Measurements from ENCODE around the gene KIF26B.

The KIF26B gene

GRCh38 chr1:245245021-245245667, 90.4 kb downstream of the KIF26B start:
- no peak for DNase-seq

DNA sequence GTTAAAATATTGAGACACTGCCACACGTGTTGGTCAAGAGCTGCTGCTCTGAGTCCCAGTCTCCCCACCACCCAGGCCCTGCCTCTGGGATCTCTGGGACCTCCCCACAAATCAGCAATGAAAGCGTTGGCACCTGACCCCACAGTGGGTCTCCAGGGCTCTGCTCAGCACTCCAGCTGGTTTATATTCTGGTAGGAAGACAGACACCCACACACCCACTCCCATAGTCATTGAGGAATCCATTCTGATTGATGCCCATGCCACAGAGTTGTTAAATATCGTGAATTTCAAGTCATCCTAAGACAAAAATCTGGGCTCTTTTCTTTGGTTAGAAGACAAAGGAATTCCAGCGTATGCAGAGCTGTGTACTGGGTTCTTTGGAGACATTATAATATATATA, 91.6 kb downstream of the KIF26B start:
- no peak for DNase-seq

DNA sequence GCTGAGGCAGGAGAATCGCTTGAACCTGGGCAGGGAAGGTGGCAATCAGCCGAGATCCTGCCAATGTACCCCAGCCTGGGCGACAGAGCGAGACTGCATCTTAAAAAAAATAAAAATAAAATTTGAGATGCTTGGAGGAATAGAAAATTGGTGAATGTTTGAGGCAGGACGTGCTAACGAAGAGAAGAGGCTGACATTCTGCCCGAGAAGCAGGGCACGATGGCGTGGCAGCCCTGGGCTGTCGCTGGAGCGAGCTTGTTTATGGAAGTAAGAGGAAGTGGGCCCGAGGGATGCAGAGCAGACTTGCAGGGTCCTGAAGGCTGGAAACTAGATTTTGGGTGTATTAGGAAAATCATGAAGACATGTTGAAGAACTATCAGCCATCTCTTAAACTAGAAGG, 92.6 kb downstream of the KIF26B start:
- DNase-seq = no peak

GRCh38 chr1:245247801-245248200, 93.0 kb downstream of the KIF26B start:
- no peak for DNase-seq

GRCh38 chr1:245248231-245248731, 93.5 kb downstream of the KIF26B start:
- DNase-seq = no peak

DNA sequence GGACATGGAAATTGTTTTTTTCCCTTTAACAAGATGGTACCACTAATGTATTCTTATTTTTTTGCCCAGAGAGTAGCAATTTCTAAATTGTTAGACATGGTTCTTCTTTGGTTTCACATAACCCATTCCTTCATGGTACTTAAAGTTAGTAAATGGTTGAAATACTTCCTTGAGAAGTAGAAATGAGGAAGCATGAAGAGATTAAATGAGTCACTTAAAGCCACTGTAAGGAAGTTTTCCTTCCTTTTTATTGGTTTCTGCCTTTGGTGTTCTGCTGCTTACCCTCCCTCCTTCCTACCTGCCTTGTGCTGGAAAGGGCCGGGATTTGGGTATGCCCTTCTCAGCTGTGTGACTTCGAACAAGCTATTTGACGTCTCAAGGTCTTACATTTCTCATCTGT, 101.0 kb downstream of the KIF26B start:
- DNase-seq = no peak

DNA sequence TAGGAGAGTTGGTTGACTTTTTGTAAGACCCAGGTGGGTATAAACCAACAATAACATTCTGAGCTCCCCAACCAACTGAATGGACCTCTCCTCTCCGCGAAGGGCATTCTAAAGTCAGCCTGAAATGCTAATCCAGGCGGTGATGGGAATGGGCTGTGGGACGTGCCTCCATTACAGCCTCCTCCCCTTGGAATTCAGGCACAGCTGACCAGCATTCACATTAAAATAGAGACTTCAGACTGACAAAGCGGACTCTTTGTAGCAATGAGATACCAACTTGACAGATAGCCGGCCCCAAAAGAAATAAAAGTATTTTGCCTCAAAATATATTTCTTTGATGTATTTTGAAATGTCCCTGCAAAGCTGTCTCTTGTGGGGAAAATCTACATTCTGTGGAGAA, 101.7 kb downstream of the KIF26B start:
- no peak for DNase-seq

DNA sequence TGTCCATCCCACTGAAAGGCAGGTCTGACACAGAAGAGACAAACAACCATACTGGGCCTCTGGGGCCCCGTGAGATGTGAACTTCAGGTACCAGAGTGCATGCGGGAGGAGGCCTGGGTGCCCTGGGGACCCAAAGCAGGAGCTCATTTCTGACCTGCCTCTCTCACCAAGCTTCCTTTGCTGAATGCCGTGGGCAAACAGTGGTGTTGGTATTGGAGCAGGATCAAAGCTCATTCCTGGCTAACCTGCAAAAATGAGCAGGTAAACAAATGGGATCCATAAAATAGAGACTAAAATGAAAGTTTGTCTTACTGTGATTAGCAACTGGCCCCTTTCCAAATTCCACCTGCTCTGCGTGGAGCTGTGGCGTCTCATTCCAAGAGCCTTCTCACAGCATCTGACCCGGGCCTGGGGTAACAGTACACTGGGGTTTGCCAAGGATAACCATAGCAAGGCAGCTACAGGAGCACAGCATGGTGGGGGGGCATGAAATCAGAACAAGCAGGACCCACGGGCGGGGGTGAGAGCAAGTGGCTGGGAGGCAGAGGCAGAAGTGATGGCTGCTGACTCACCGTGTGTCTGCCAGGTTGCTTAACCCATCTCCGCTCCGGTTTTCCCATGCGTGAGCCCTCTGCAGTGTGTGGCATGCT, 103.6 kb downstream of the KIF26B start:
- DNase-seq = no peak

DNA sequence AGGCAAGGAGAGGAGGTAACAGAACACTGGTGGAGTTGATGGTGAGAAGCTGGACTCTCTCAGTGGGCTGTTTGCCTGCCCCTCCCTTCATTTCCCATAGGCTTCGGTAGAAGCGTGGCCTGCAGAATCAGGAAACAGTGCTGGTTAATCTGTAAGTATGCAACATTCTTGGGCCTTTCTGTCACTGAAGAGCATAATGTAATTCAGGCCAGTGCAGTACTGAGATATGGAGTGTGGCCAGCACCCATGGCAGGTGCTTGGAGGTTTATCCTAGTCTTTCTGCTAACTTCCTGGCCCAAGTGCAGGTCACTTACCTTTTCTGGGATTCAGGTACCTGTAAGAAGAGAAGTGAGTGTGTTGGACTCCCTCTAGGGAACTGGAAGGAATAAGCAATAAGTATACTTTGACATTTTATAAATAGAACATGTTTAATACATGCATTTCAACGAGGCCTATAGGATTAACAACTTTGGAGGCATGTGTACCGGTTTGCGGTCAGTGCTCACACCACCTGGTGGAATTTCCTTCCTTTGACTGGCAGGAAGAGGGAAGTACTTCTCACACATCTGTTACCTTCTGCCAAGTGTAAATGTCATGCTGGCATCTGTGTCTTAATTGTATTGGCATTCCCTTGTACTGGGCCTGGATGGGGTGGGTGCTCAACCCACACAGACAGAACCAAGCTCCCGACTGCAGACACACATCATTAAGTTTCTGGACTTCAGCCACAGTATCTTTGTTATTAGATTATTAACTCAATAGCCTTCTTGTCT, 105.5 kb downstream of the KIF26B start:
- DNase-seq = no peak

- no peak for DNase-seq
These were observed 106.1 kb downstream of the KIF26B start for GRCh38 chr1:245260883-245261282.

GRCh38 chr1:245261786-245262185, 107.0 kb downstream of the KIF26B start:
- no peak for DNase-seq

GRCh38 chr1:245263529-245264095, 108.8 kb downstream of the KIF26B start:
- DNase-seq = no peak

DNA sequence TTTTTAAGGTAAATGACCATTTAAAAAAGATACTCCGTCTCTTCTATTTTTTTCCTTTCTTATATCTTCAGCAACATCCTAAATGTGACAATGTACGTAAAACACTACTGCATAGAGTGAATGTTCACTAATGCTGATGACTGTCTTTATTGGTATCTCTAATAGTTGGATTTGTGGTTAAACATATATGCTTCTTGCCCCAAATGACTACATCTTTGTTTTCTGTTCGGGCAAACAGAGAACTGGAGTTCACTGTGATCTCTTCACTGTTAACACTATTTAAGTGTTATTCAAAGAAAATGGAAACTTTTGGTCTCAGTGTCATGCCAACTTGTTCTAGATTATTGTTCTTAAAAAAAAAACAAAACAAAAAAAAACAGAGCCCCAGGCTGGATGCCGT, 109.4 kb downstream of the KIF26B start:
- DNase-seq = no peak

- no peak for DNase-seq
These were observed 111.3 kb downstream of the KIF26B start for GRCh38 chr1:245266105-245266504.

- DNase-seq = no peak
These were observed 115.3 kb downstream of the KIF26B start for GRCh38 chr1:245270063-245270462.

- DNase-seq = no peak
These were observed 116.2 kb downstream of the KIF26B start for GRCh38 chr1:245270972-245271371.

GRCh38 chr1:245272676-245273075, 117.9 kb downstream of the KIF26B start:
- DNase-seq = no peak

DNA sequence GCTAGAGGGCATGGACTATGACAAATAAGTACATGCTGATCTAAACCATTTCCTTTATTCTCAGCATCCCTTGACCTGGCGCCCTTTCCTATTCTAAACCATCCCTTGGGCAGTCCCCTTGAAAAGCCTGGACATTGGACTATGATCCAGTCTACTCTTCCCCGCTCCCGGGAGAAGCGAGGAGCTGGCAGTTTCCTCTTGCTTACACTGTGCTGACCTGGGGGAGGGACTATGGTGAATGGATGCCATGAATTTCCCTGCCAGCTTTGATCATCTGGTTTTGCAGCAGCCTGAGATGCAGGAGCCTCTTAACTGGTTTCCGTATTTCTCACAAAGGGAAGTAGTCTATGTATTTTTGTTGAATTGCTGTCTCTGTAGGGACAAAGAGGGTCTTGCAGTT, 121.7 kb downstream of the KIF26B start:
- no peak for DNase-seq

GRCh38 chr1:245277276-245277675, 122.5 kb downstream of the KIF26B start:
- no peak for DNase-seq

DNA sequence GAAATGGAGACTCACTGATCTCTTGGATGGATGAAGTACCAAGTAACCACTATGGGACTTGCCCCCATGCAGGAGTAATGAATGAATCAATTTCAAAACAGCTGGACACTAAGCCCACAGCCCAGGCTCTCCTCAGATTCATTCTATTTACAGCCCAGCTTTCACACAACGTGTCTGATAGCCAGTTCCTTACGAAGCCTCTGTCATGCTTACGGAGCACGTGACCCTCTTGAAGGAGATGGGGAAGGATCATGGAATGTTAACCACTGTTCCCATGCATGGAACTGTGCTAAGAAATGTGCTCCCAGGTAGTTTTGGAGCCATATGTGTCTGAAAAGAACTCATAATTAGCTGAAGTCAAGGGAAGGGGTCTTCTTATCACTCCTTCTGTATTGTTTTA, 124.1 kb downstream of the KIF26B start:
- DNase-seq = no peak

DNA sequence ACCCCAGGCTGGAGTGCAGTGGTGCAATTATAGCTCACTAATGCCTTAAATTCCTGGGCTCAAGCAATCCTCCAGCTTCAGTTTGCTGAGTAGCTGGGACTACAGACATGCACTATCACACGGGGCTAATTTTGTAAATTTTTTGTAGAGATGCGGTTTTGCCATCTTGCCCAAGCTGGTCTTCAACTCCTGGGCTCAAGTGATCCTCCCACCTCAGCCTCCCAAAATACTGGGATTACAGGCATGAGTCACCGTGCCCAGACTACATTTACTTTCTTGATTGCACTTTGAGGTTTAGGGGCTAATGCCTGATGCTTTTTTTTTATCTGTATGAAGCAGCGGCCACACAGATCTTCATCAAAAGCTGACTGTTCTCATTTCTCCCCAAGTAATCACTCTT, 124.6 kb downstream of the KIF26B start:
- no peak for DNase-seq

- no peak for DNase-seq
These were observed 128.2 kb downstream of the KIF26B start for GRCh38 chr1:245283001-245283400.

- DNase-seq = no peak
These were observed 130.4 kb downstream of the KIF26B start for GRCh38 chr1:245285168-245285567.

DNA sequence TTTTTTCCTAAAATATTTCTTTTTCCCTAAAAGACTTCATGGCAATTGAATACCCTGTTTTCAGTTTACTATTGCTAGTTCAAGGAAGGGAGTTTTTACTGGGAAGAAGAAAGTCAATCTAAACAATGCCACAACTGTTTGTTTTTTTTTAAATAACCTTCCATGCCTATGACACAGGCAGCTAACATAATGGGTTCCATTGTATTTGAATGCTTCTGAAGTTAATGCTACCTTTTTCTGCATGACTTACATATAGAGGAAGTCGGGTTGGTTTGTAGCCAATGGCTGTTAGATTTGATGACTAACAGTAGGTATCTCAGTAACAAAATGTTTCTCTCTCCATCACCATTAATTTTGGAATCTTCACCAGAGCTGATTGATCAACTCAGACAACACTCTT, 134.0 kb downstream of the KIF26B start:
- DNase-seq = no peak

Measured in activated CD4-positive, alpha-beta T cell treated with anti-CD3 and anti-CD28 coated beads, Interleukin-10, Interleukin-2, amounts not matched to agents 100 ng/mL and 50 ng/mL, durations not matched to agents 16 hours and 8 hours (primary cell).